DND-41 (cell line): Measurements from ENCODE around the gene CLIC5.

Experiments used
- CTCF ChIP-seq: IDR thresholded peaks from 2 replicates; pipeline ENCODE4 v1.5.1; 2012; ENCODE audit warnings: borderline replicate concordance, low read length, moderate library complexity, mild to moderate bottlenecking; ENCODE audit not compliant: poor library complexity, severe bottlenecking; ENCODE audit errors: extremely low read depth
- EZH2 ChIP-seq: IDR thresholded peaks from 3 replicates; pipeline ENCODE4 v1.6.1; 2012; ENCODE audit warnings: borderline replicate concordance, low read depth, mild to moderate bottlenecking, moderate library complexity, low read length, inconsistent platforms; ENCODE audit not compliant: severe bottlenecking

- TF ChIP-seq CTCF = no peak
- TF ChIP-seq EZH2 = no peak
These were observed 42.1 kb upstream of the CLIC5 start for GRCh38 chr6:46057792-46058191.
